ENCODE results near the gene TCF25.
"Not testable (repeated sequence)": the region's sequence is repeated elsewhere in the genome, so short reads cannot be mapped to it uniquely, and the experiment has no call there.

TCF25 gene

DNA sequence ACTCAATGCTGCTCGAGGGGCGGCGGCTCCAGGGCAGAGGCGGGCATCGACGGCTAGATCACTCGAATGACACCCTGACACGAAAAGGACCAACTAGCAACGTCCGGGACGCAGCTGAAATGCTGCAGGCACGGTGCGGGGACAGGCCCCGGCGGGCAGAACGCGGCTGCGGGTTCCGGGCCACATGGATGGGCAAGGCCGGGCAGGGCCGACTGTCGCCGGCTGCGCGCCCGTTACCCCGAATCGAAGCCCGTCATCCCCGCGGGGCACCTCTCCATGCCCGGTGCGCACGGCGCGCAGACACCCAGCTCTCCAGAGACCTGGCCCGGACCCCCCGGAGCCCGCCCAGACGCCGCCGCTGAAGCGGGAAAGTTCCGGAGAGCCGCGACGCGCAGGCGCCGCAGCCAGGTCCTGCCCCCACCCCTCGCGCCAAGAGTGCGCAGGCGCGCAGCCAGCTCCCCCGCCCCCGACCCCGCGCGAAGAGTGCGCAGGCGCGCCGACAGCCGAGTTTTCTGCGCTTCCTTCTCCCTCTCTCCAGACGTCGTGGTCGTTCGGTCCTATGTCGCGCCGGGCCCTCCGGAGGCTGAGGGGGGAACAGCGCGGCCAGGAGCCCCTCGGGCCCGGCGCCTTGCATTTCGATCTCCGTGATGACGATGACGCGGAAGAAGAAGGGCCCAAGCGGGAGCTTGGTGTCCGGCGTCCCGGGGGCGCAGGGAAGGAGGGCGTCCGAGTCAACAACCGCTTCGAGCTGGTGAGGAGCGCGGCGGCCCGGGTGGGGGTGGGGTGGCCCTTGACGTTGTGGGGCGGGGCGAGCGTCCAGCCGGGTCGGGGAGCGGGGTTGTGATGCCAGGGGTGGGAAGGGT is at the start of gene TCF25:
TCF25 (plus strand) TSS at position 484 of the 863 bp plus-strand sequence; CDS start at position 560, 76 bp downstream.
- DNase-seq, result peak; percentile 89
- Mint-ChIP-seq H3K27ac (peak within 1 kb of the TSS; percentile 99), H3K4me3 (peak within 1 kb of the TSS; percentile 89), H3K4me1 (ENCODE audit: low read depth) (peaks cover 21% of the 10 kb centered on the region), H3K9me3 (peaks cover 2% of the 10 kb centered on the region), H3K27me3 (no peaks in the 10 kb centered on the region), H3K36me3 (ENCODE audit: low read depth) (peaks cover 42% of the 10 kb centered on the region)

GRCh38 chr16:89823824-89824148 is 49.6 kb upstream of the TCF25 start:
- H3K36me3 Mint-ChIP-seq (ENCODE audit: low read depth); H3K27ac Mint-ChIP-seq; DNase-seq; H3K9me3 Mint-ChIP-seq; H3K4me3 Mint-ChIP-seq; H3K27me3 Mint-ChIP-seq: not testable (repeated sequence)
- peaks cover 16% of the 10 kb centered on the region for H3K4me1 Mint-ChIP-seq (ENCODE audit: low read depth)

DNA sequence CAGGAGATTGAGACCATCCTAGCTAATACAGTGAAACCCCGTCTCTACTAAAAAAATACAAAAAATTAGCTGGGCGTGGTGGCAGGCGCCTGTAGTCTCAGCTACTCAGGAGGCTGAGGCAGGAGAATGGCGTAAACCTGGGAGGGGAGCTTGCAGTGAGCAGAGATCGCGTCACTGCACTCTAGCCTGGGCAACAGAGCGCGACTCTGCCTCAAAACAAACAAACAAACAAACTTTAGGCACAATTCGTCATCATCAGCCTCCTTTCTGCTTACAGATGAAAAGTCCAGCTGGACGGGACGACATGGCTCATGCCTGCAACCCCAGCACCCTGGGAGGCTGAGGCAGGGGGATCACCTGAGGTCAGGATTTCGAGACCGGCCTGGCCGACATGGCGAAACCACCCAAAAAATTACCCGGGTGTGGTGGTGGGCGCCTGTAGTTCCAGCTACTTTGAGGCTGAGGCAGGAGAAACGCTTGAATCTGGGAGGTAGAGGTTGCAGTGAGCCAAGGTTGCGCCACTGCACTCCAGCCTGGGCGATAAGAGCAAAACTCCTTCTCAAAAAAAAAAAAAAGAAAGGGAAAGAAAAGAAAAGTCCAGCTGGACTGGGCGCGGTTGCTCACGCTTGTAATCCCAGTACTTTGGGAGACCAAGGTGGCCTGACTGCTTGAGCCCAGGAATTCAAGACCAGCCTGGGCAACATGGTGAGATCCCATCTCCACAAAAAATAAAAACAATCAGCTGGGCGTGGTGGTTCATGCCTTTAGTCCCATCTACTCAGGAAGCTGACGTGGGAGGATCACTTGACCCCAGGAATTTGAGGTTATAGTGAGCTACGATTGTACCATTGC is 46.6 kb upstream of the TCF25 start:
- no peak for DNase-seq
- H3K36me3 Mint-ChIP-seq (ENCODE audit: low read depth), result no peaks in the 10 kb centered on the region
- peaks cover 33% of the 10 kb centered on the region for H3K27me3 Mint-ChIP-seq
- no peaks in the 10 kb centered on the region for H3K9me3 Mint-ChIP-seq
- H3K4me3 Mint-ChIP-seq, result no peak overlapping the region
- H3K4me1 Mint-ChIP-seq (ENCODE audit: low read depth), result peaks cover 7% of the 10 kb centered on the region
- H3K27ac Mint-ChIP-seq, result no peak overlapping the region

- H3K9me3 Mint-ChIP-seq, result no peaks in the 10 kb centered on the region
- H3K27ac Mint-ChIP-seq, result no peak overlapping the region
- DNase-seq, result no peak
- H3K4me3 Mint-ChIP-seq, result peak overlapping the region; percentile 63
- H3K4me1 Mint-ChIP-seq (ENCODE audit: low read depth), result peaks cover 6% of the 10 kb centered on the region
- no peaks in the 10 kb centered on the region for H3K36me3 Mint-ChIP-seq (ENCODE audit: low read depth)
- H3K27me3 Mint-ChIP-seq, result peaks cover 41% of the 10 kb centered on the region
Observed at GRCh38 chr16:89827383-89828198, 45.8 kb upstream of the TCF25 start.

DNA sequence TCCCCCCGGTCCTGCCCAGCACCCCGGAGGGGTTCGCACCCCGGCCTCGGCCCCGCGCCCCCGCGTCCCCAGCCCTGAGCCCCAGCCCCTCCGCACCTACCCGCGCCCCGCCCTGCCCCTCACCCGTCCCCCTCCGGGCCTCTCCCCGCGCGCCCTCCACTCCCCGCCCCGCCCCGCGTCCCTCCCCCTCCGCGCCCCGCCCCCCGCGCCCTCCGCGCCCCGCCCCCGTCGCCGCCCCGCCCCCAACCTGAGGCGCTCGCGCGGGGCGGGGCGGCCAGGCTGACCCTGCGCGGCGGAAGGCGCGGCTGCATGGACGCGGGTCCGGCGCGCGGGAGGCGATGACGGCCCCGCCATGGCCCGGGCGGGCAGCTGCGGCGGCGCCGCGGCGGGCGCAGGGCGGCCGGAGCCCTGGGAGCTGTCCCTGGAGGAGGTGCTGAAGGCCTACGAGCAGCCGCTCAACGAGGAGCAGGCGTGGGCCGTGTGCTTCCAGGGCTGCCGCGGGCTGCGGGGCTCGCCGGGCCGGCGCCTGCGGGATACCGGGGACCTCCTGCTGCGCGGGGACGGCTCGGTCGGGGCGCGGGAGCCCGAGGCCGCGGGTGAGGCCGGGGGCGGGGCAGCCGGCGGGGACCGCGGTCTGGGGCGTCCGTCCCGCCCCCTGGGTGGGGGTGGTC is 45.1 kb upstream of the TCF25 start, which contains the start of gene SPIRE2:
SPIRE2 (plus strand) TSS at position 277 of the 671 bp plus-strand sequence; CDS start at position 353, 76 bp downstream.
- peaks cover 6% of the 10 kb centered on the region for H3K4me1 Mint-ChIP-seq (ENCODE audit: low read depth)
- H3K4me3 Mint-ChIP-seq, result peak within 1 kb of the TSS; percentile 65
- no peaks in the 10 kb centered on the region for H3K9me3 Mint-ChIP-seq
- H3K27me3 Mint-ChIP-seq, result peaks cover 42% of the 10 kb centered on the region
- peak; percentile 80 for DNase-seq
- H3K27ac Mint-ChIP-seq, result no peak within 1 kb of the TSS
- H3K36me3 Mint-ChIP-seq (ENCODE audit: low read depth), result no peaks in the 10 kb centered on the region

DNA sequence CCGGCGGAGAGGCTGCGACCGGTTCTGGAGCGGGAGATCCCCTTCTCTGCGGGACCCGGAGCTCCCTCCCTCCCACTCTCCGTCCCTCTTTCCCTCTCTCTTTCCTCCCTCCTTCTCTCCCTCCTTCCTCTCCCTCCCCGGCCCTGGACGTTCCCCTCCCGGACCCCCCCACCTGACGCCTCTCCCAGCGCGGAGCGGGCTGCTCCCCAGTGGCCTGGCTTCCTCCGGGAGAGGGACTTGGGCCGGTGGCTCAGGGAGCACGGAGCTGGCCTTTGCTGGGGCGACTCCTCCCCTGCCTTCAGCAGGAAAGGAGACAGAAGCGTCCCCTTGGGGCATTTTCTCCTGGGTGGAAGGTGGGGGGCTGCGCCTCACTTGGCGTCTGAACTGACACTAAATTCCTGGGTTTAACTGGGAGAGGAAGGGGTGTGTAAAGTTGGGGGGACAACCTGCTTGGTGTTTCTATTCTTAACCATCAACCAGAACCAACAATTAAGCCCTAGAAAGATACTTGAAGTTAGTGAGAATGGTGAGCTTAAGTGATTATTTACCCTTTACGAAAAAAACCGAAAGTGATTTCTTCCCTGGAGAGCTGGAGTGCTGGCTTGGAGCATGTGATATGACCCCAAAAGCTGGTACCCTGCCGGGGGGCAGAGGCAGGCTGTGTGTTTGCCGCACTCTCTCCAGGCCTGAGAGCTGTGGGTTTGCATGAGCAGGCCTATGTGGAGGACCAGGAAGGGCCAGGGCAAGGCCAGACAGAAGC is 44.3 kb upstream of the TCF25 start:
- Mint-ChIP-seq H3K27ac (no peak overlapping the region), H3K4me3 (peak overlapping the region; percentile 65), H3K4me1 (ENCODE audit: low read depth) (peaks cover 6% of the 10 kb centered on the region), H3K36me3 (ENCODE audit: low read depth) (no peaks in the 10 kb centered on the region), H3K27me3 (peaks cover 42% of the 10 kb centered on the region), H3K9me3 (no peaks in the 10 kb centered on the region)
- DNase-seq, result no peak

DNA sequence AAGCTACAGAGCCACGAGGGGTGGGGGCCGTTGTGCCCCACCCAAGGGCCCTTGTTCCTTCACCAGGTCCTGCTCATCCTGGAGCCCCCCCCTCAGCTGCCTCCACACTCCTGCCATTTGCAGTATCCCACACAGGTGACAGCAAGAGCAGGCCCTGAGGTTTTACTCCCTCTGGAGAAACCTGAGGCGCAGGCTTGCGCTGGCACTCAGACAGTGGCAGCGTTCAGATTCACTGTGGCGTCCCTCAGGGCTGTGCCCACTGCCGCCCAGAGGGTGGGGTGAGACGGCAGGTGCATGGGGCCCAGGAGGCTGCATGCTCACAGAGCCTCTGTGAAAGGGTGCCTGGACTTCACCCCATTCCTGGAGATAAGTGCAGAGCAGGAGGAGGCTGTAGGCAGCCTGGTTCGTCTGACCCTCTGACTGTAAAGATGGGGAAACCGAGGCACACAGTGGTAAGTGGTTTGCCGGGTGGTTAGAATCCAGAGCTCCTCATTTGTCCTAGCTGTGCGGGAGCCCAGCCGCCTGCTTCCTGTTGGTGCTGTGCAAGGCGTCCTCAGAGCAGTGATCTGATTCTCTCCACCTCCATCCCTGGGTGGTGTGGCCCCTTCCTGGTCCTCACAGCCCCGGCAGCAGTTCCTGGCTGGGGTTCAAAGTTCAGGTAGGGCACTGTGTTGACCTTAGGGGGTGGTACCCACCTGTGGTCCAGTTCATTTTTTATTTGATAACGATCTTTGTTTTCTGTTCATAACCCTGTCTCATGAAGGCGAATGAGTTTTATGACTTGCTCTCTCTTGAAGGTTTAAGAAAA is 43.6 kb upstream of the TCF25 start:
- Mint-ChIP-seq H3K4me3 (no peak overlapping the region), H3K27ac (no peak overlapping the region), H3K36me3 (ENCODE audit: low read depth) (no peaks in the 10 kb centered on the region), H3K4me1 (ENCODE audit: low read depth) (peaks cover 6% of the 10 kb centered on the region), H3K9me3 (no peaks in the 10 kb centered on the region), H3K27me3 (peaks cover 42% of the 10 kb centered on the region)
- DNase-seq, result no peak

DNA sequence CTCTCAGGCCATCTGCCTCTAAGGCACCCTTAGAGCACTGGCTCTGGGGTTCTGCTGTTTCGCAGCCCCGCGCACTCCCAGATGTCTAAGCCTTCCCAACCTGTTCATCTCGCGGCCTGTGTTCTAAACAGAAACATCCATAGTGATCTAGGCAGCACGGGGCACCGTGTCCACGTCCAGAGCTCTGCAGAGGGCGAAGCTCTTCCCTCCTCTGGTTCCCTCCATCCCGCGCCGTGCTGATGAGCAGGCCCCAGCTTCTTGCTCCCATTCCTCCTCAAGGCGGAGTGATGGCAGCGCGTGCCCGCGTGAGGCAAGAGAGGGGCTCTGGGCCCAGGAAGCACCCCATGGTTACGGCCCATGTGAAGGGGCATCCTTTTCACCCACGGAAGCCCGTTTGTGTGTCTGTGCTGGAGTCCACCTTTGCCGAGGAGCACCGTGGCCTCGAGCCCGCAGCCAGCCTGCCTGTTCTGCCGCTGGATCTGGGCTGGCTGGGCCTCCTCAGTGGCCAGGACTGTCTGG is 41.5 kb upstream of the TCF25 start:
- no peak overlapping the region for H3K27ac Mint-ChIP-seq
- no peak for DNase-seq
- H3K4me1 Mint-ChIP-seq (ENCODE audit: low read depth), result peaks cover 6% of the 10 kb centered on the region
- no peaks in the 10 kb centered on the region for H3K9me3 Mint-ChIP-seq
- H3K4me3 Mint-ChIP-seq, result no peak overlapping the region
- H3K27me3 Mint-ChIP-seq, result peaks cover 42% of the 10 kb centered on the region
- H3K36me3 Mint-ChIP-seq (ENCODE audit: low read depth), result no peaks in the 10 kb centered on the region

- Mint-ChIP-seq H3K4me1 (ENCODE audit: low read depth) (peaks cover 16% of the 10 kb centered on the region), H3K27me3 (peaks cover 34% of the 10 kb centered on the region)
- not testable (repeated sequence) for DNase-seq; H3K4me3 Mint-ChIP-seq; H3K27ac Mint-ChIP-seq; H3K36me3 Mint-ChIP-seq (ENCODE audit: low read depth); H3K9me3 Mint-ChIP-seq
Observed at GRCh38 chr16:89833664-89834363, 39.6 kb upstream of the TCF25 start.

GRCh38 chr16:89834813-89835363 is 38.5 kb upstream of the TCF25 start:
- not testable (repeated sequence) for H3K27ac Mint-ChIP-seq; H3K36me3 Mint-ChIP-seq (ENCODE audit: low read depth); DNase-seq; H3K4me3 Mint-ChIP-seq; H3K9me3 Mint-ChIP-seq
- peaks cover 25% of the 10 kb centered on the region for H3K27me3 Mint-ChIP-seq
- H3K4me1 Mint-ChIP-seq (ENCODE audit: low read depth), result peaks cover 17% of the 10 kb centered on the region

GRCh38 chr16:89836484-89836883 is 36.9 kb upstream of the TCF25 start:
- not testable (repeated sequence) for H3K27ac Mint-ChIP-seq; H3K4me3 Mint-ChIP-seq; DNase-seq; H3K36me3 Mint-ChIP-seq (ENCODE audit: low read depth); H3K9me3 Mint-ChIP-seq
- peaks cover 12% of the 10 kb centered on the region for H3K27me3 Mint-ChIP-seq
- peaks cover 22% of the 10 kb centered on the region for H3K4me1 Mint-ChIP-seq (ENCODE audit: low read depth)

GRCh38 chr16:89837014-89837546 is 36.3 kb upstream of the TCF25 start:
- no peak for DNase-seq
- Mint-ChIP-seq H3K36me3 (ENCODE audit: low read depth) (no peaks in the 10 kb centered on the region), H3K27me3 (peaks cover 6% of the 10 kb centered on the region), H3K27ac (no peak overlapping the region), H3K4me1 (ENCODE audit: low read depth) (peaks cover 22% of the 10 kb centered on the region), H3K4me3 (no peak overlapping the region), H3K9me3 (no peaks in the 10 kb centered on the region)
